GM18498 (cell line): ENCODE measurements around the gene NPTN.

Experiments used
- ATAC-seq: cut with Tn5 transposase; IDR thresholded peaks from one replicate; pipeline ENCODE4 v1.9.1; 2021; ENCODE audit warnings: mild to moderate bottlenecking, moderate library complexity; ENCODE audit not compliant: unreplicated experiment

Gene NPTN

GRCh38 chr15:73632670-73633058, 525 bp downstream of the NPTN start:
- ATAC-seq: no peak

GRCh38 chr15:73631915-73632669, 1.1 kb downstream of the NPTN start:
- no peak for ATAC-seq

- ATAC-seq: no peak
Observed at GRCh38 chr15:73630921-73631362, 2.2 kb downstream of the NPTN start.

- no peak for ATAC-seq
Observed at GRCh38 chr15:73629798-73630429, 3.3 kb downstream of the NPTN start.

GRCh38 chr15:73628976-73629797, 4.0 kb downstream of the NPTN start:
- no peak for ATAC-seq

GRCh38 chr15:73628102-73628501, 5.1 kb downstream of the NPTN start:
- no peak for ATAC-seq

GRCh38 chr15:73626072-73626471, 7.1 kb downstream of the NPTN start:
- ATAC-seq: no peak

- ATAC-seq: no peak
Observed at GRCh38 chr15:73624530-73624929, 8.7 kb downstream of the NPTN start.

- no peak for ATAC-seq
Observed at GRCh38 chr15:73621286-73621826, 11.8 kb downstream of the NPTN start.

- no peak for ATAC-seq
Observed at GRCh38 chr15:73620078-73620477, 13.1 kb downstream of the NPTN start.

- no peak for ATAC-seq
Observed at GRCh38 chr15:73617913-73618312, 15.3 kb downstream of the NPTN start.

- ATAC-seq: no peak
Observed at GRCh38 chr15:73617301-73617831, 15.8 kb downstream of the NPTN start.

- ATAC-seq: no peak
Observed at GRCh38 chr15:73608941-73609340, 24.2 kb downstream of the NPTN start.

- ATAC-seq: no peak
Observed at GRCh38 chr15:73608475-73608874, 24.7 kb downstream of the NPTN start.

- ATAC-seq: no peak
Observed at GRCh38 chr15:73607843-73608242, 25.3 kb downstream of the NPTN start.

- no peak for ATAC-seq
Observed at GRCh38 chr15:73607405-73607804, 25.8 kb downstream of the NPTN start.

- no peak for ATAC-seq
Observed at GRCh38 chr15:73605759-73606436, 27.3 kb downstream of the NPTN start.

- ATAC-seq: no peak
Observed at GRCh38 chr15:73604477-73604876, 28.7 kb downstream of the NPTN start.

GRCh38 chr15:73602992-73603391, 30.2 kb downstream of the NPTN start:
- no peak for ATAC-seq

- no peak for ATAC-seq
Observed at GRCh38 chr15:73602446-73602843, 30.7 kb downstream of the NPTN start.
